OCI-LY7 (cell line): ENCODE measurements around the gene ZNF222.

Source experiments
- EZH2phosphoT487 ChIP-seq: fragments of 200-600 bp; sonication (generic); IDR thresholded peaks from 2 replicates; pipeline ENCODE4 v1.6.1; 2018; ENCODE audit warnings: low read depth, borderline replicate concordance, mild to moderate bottlenecking, mixed run types, antibody characterized with exemption, low read length, moderate library complexity, mixed read lengths
- TF ChIP-seq, protein P1 (sequence below): fragments of 200-600 bp; sonication (generic); conservative IDR thresholded peaks from 2 replicates; pipeline ENCODE4 v1.5.1; 2014; ENCODE audit warnings: mild to moderate bottlenecking, antibody characterized with exemption, low read length, moderate library complexity, mixed read lengths

DNA sequence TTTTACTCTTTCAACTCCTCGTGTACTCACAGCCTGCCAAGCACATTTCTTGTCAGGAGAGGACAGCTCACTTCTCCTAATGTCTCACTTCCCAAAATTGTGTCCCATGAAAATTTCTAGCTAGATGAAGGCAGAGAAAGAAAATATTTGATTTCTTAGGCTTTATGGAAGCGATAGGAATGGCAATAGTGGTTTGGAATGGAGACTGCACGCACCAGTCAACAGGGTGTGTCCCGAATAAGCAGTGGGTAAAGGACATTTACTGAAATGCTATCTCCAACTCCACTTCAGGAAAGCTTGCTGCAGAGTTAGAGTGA, 321 bp upstream of the ZNF222 start:
- TF ChIP-seq EZH2phosphoT487, result no peak
- TF ChIP-seq, protein P1, sequence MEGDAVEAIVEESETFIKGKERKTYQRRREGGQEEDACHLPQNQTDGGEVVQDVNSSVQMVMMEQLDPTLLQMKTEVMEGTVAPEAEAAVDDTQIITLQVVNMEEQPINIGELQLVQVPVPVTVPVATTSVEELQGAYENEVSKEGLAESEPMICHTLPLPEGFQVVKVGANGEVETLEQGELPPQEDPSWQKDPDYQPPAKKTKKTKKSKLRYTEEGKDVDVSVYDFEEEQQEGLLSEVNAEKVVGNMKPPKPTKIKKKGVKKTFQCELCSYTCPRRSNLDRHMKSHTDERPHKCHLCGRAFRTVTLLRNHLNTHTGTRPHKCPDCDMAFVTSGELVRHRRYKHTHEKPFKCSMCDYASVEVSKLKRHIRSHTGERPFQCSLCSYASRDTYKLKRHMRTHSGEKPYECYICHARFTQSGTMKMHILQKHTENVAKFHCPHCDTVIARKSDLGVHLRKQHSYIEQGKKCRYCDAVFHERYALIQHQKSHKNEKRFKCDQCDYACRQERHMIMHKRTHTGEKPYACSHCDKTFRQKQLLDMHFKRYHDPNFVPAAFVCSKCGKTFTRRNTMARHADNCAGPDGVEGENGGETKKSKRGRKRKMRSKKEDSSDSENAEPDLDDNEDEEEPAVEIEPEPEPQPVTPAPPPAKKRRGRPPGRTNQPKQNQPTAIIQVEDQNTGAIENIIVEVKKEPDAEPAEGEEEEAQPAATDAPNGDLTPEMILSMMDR, result no peak
